T-helper 1 cell treated with Interleukin-12 subunit alpha and Interleukin-12 subunit beta and Interleukin-4 antibody, amounts not matched to agents 30 ng/mL and 1 ng/mL, for 36 hours (primary cell): ENCODE measurements around the gene PREX1. TPM values are rescaled to one million over a fixed set of nuclear protein-coding genes. Genes with fewer than 3 reads are reported as not detected.
"Not testable (repeated sequence)": the region's sequence is repeated elsewhere in the genome, so short reads cannot be mapped to it uniquely, and the experiment has no call there.

ENCODE experiments used
- intact Hi-C: fragments of 100-400 bp; cut with micrococcal nuclease; formaldehyde crosslinking; loops from one replicate; pipeline ENCODE4 v1.15.1; 2024
- total RNA-seq: library from RNA; stranded (reverse); gene quantifications from 2 replicates; pipeline ENCODE4 v1.2.3, GENCODE V29; 2022

The PREX1 gene
- total RNA-seq, 1 donor from 2014 or later, result 119 TPM

- intact Hi-C loops, result no loop called here
Measured at GRCh38 chr20:48813446-48813747, 14.4 kb downstream of the PREX1 start.

GRCh38 chr20:48812600-48813445 is 15.0 kb downstream of the PREX1 start:
- intact Hi-C loops, result no loop called here

- intact Hi-C loops, result not testable (repeated sequence)
Measured at GRCh38 chr20:48812114-48812513, 15.7 kb downstream of the PREX1 start.

- intact Hi-C loops, result no loop called here
Measured at GRCh38 chr20:48809673-48810072, 18.1 kb downstream of the PREX1 start.

- intact Hi-C loops, result no loop called here
Measured at GRCh38 chr20:48808382-48809034, 19.3 kb downstream of the PREX1 start.

- intact Hi-C loops, result no loop called here
Measured at GRCh38 chr20:48807586-48808381, 20.0 kb downstream of the PREX1 start.

- intact Hi-C loops, result no loop called here
Measured at GRCh38 chr20:48807051-48807450, 20.7 kb downstream of the PREX1 start.

GRCh38 chr20:48805716-48806115 is 22.1 kb downstream of the PREX1 start:
- intact Hi-C loops, result no loop called here

GRCh38 chr20:48805286-48805685 is 22.5 kb downstream of the PREX1 start:
- intact Hi-C loops, result no loop called here

GRCh38 chr20:48804300-48804980 is 23.4 kb downstream of the PREX1 start:
- intact Hi-C loops, result no loop called here

- intact Hi-C loops, result no loop called here
Measured at GRCh38 chr20:48803176-48804053, 24.4 kb downstream of the PREX1 start.

GRCh38 chr20:48802647-48803046 is 25.2 kb downstream of the PREX1 start:
- intact Hi-C loops, result no loop called here

- intact Hi-C loops, result no loop called here
Measured at GRCh38 chr20:48802216-48802615, 25.6 kb downstream of the PREX1 start.

GRCh38 chr20:48801197-48801596 is 26.6 kb downstream of the PREX1 start:
- intact Hi-C loops, result no loop called here

- intact Hi-C loops, result no loop called here
Measured at GRCh38 chr20:48800177-48800576, 27.6 kb downstream of the PREX1 start.

GRCh38 chr20:48799328-48800105 is 28.3 kb downstream of the PREX1 start:
- intact Hi-C loops, result no loop called here

- intact Hi-C loops, result no loop called here
Measured at GRCh38 chr20:48797850-48798747, 29.7 kb downstream of the PREX1 start.

GRCh38 chr20:48797275-48797825 is 30.4 kb downstream of the PREX1 start:
- intact Hi-C loops, result no loop called here
